Activated naive CD8-positive, alpha-beta T cell (primary cell): ENCODE results near the gene TASP1.

Experiments used
- H3K27ac Mint-ChIP-seq: one replicate; pipeline ENCODE4 v1.8.0; 2021; ENCODE audit warnings: mixed read lengths
- H3K27me3 Mint-ChIP-seq: one replicate; pipeline ENCODE4 v1.8.0; 2021; ENCODE audit warnings: mixed read lengths
- H3K36me3 Mint-ChIP-seq: one replicate; pipeline ENCODE4 v1.8.0; 2021; ENCODE audit warnings: mixed read lengths
- H3K4me1 Mint-ChIP-seq: one replicate; pipeline ENCODE4 v1.8.0; 2021; ENCODE audit warnings: low read depth, mixed read lengths
- H3K4me3 Mint-ChIP-seq: one replicate; pipeline ENCODE4 v1.8.0; 2021; ENCODE audit warnings: mild to moderate bottlenecking, mixed read lengths
- H3K9me3 Mint-ChIP-seq: one replicate; pipeline ENCODE4 v1.8.0; 2021; ENCODE audit warnings: low read depth, mixed read lengths

TASP1 gene

GRCh38 chr20:13468166-13468565 lies 170.6 kb downstream of the TASP1 start:
- Mint-ChIP-seq H3K27me3 (no peaks in the 10 kb centered on the region), H3K9me3 (peaks cover 13% of the 10 kb centered on the region), H3K4me3 (no peak overlapping the region), H3K36me3 (peaks cover 37% of the 10 kb centered on the region), H3K27ac (no peak overlapping the region), H3K4me1 (no peaks in the 10 kb centered on the region)

GRCh38 chr20:13464702-13465101 lies 174.0 kb downstream of the TASP1 start:
- Mint-ChIP-seq H3K4me3 (no peak overlapping the region), H3K27me3 (no peaks in the 10 kb centered on the region), H3K27ac (no peak overlapping the region), H3K36me3 (peaks cover 20% of the 10 kb centered on the region), H3K9me3 (no peaks in the 10 kb centered on the region), H3K4me1 (no peaks in the 10 kb centered on the region)

- H3K36me3 Mint-ChIP-seq: peaks cover 11% of the 10 kb centered on the region
- no peaks in the 10 kb centered on the region for H3K4me1 Mint-ChIP-seq
These were observed 176.8 kb downstream of the TASP1 start for GRCh38 chr20:13461849-13462458.

GRCh38 chr20:13458860-13459451 lies 179.8 kb downstream of the TASP1 start:
- no peaks in the 10 kb centered on the region for H3K4me1 Mint-ChIP-seq
- H3K36me3 Mint-ChIP-seq: peaks cover 10% of the 10 kb centered on the region
- H3K4me3 Mint-ChIP-seq: no peak overlapping the region
- H3K27me3 Mint-ChIP-seq: no peaks in the 10 kb centered on the region
- H3K9me3 Mint-ChIP-seq: no peaks in the 10 kb centered on the region
- no peak overlapping the region for H3K27ac Mint-ChIP-seq

More at GRCh38 chr20:13461849-13462458, 176.8 kb downstream of the TASP1 start:
- Mint-ChIP-seq H3K27me3 (no peaks in the 10 kb centered on the region), H3K4me3 (no peak overlapping the region), H3K27ac (no peak overlapping the region), H3K9me3 (no peaks in the 10 kb centered on the region)

GRCh38 chr20:13457487-13457886 lies 181.2 kb downstream of the TASP1 start:
- H3K4me1 Mint-ChIP-seq: no peaks in the 10 kb centered on the region

GRCh38 chr20:13455713-13456112 lies 183.0 kb downstream of the TASP1 start:
- Mint-ChIP-seq H3K4me1 (no peaks in the 10 kb centered on the region), H3K27ac (no peak overlapping the region)

More at GRCh38 chr20:13457487-13457886, 181.2 kb downstream of the TASP1 start:
- Mint-ChIP-seq H3K27ac (no peak overlapping the region), H3K36me3 (peaks cover 22% of the 10 kb centered on the region), H3K9me3 (no peaks in the 10 kb centered on the region), H3K27me3 (no peaks in the 10 kb centered on the region), H3K4me3 (no peak overlapping the region)

GRCh38 chr20:13453367-13453766 lies 185.4 kb downstream of the TASP1 start:
- Mint-ChIP-seq H3K27ac (no peak overlapping the region), H3K27me3 (no peaks in the 10 kb centered on the region), H3K36me3 (peaks cover 37% of the 10 kb centered on the region), H3K4me3 (no peak overlapping the region), H3K9me3 (no peaks in the 10 kb centered on the region), H3K4me1 (no peaks in the 10 kb centered on the region)

More at GRCh38 chr20:13455713-13456112, 183.0 kb downstream of the TASP1 start:
- H3K9me3 Mint-ChIP-seq: no peaks in the 10 kb centered on the region
- H3K4me3 Mint-ChIP-seq: no peak overlapping the region
- no peaks in the 10 kb centered on the region for H3K27me3 Mint-ChIP-seq
- peaks cover 33% of the 10 kb centered on the region for H3K36me3 Mint-ChIP-seq

GRCh38 chr20:13452470-13453124 lies 186.1 kb downstream of the TASP1 start:
- Mint-ChIP-seq H3K4me1 (no peaks in the 10 kb centered on the region), H3K4me3 (no peak overlapping the region), H3K27me3 (no peaks in the 10 kb centered on the region), H3K9me3 (no peaks in the 10 kb centered on the region), H3K27ac (no peak overlapping the region), H3K36me3 (peaks cover 37% of the 10 kb centered on the region)

- Mint-ChIP-seq H3K4me1 (no peaks in the 10 kb centered on the region), H3K4me3 (no peak overlapping the region)
These were observed 188.8 kb downstream of the TASP1 start for GRCh38 chr20:13449868-13450434.

GRCh38 chr20:13447385-13448180 lies 191.1 kb downstream of the TASP1 start:
- Mint-ChIP-seq H3K27me3 (no peaks in the 10 kb centered on the region), H3K4me1 (no peaks in the 10 kb centered on the region), H3K9me3 (no peaks in the 10 kb centered on the region), H3K36me3 (peaks cover 34% of the 10 kb centered on the region), H3K4me3 (no peak overlapping the region), H3K27ac (no peak overlapping the region)

More at GRCh38 chr20:13449868-13450434, 188.8 kb downstream of the TASP1 start:
- Mint-ChIP-seq H3K9me3 (no peaks in the 10 kb centered on the region), H3K27ac (no peak overlapping the region), H3K36me3 (peaks cover 36% of the 10 kb centered on the region), H3K27me3 (no peaks in the 10 kb centered on the region)

GRCh38 chr20:13443690-13444089 lies 195.0 kb downstream of the TASP1 start:
- Mint-ChIP-seq H3K27ac (no peak overlapping the region), H3K4me1 (no peaks in the 10 kb centered on the region), H3K9me3 (peaks cover 19% of the 10 kb centered on the region), H3K36me3 (peaks cover 46% of the 10 kb centered on the region), H3K4me3 (no peak overlapping the region), H3K27me3 (no peaks in the 10 kb centered on the region)

GRCh38 chr20:13442986-13443385 lies 195.7 kb downstream of the TASP1 start:
- Mint-ChIP-seq H3K4me1 (no peaks in the 10 kb centered on the region), H3K27ac (no peak overlapping the region), H3K4me3 (no peak overlapping the region), H3K36me3 (peaks cover 46% of the 10 kb centered on the region), H3K9me3 (peaks cover 19% of the 10 kb centered on the region), H3K27me3 (no peaks in the 10 kb centered on the region)

GRCh38 chr20:13441388-13441787 lies 197.3 kb downstream of the TASP1 start:
- no peak overlapping the region for H3K27ac Mint-ChIP-seq
- no peaks in the 10 kb centered on the region for H3K4me1 Mint-ChIP-seq
- H3K4me3 Mint-ChIP-seq: no peak overlapping the region
- H3K36me3 Mint-ChIP-seq: peaks cover 46% of the 10 kb centered on the region
- H3K27me3 Mint-ChIP-seq: no peaks in the 10 kb centered on the region
- peaks cover 19% of the 10 kb centered on the region for H3K9me3 Mint-ChIP-seq

GRCh38 chr20:13436530-13436929 lies 202.2 kb downstream of the TASP1 start:
- H3K36me3 Mint-ChIP-seq: peaks cover 46% of the 10 kb centered on the region
- no peak overlapping the region for H3K4me3 Mint-ChIP-seq
- peaks cover 20% of the 10 kb centered on the region for H3K9me3 Mint-ChIP-seq
- H3K27ac Mint-ChIP-seq: no peak overlapping the region
- H3K27me3 Mint-ChIP-seq: no peaks in the 10 kb centered on the region
- H3K4me1 Mint-ChIP-seq: no peaks in the 10 kb centered on the region
